ENCODE measurements around the gene AKAP12. TPM values are rescaled to one million over a fixed set of nuclear protein-coding genes. Genes with fewer than 3 reads are reported as not detected.

Gene AKAP12
- total RNA-seq, 1 donor from 2014 or later = 0.51 TPM

GRCh38 chr6:151276112-151276740, 36.5 kb downstream of the AKAP12 start:
- intact Hi-C loops (cut with micrococcal nuclease) = no loop called here

DNA sequence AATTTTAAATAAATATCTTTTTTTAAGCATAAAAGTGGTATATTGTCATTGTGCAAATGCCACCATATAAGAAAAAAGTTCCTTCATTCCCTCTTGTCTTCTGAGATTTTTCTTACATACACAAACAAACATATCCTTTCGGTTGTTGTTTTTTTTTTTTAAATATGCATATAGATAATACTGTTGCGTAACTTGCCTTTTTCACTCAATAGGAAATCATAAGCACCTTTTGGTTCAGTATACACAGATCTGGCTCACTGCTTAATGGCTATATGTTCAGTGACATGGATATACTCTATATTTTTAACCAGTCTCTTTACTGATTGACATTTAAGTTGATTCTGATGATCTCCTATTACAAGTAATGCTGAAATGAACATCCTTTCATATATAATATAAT, 40.1 kb downstream of the AKAP12 start:
- intact Hi-C loops (cut with micrococcal nuclease) = no loop called here

GRCh38 chr6:151280859-151281258, 41.1 kb downstream of the AKAP12 start:
- intact Hi-C loops (cut with micrococcal nuclease) = no loop called here

DNA sequence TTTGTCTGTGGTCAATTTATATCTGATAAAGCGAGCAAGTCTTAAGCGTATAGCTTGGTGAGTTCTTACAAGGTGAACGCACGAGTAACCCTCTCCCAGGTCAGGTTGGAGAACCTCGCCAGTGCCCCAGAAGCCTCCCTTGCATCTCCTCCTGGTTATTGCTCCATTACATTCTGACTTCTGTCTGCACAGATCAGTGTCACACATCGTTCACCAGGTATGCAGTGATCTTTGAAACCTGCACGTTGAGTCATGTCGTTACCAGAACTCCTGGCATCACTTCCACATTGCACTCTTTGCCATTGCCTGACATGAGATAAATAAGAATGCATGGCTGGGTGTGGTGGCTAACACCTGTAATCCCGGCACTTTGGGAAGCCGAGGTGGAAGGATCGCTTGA, 44.2 kb downstream of the AKAP12 start:
- intact Hi-C loops (cut with micrococcal nuclease) = no loop called here

GRCh38 chr6:151284548-151285017, 44.8 kb downstream of the AKAP12 start:
- intact Hi-C loops (cut with micrococcal nuclease) = no loop called here

- intact Hi-C loops (cut with micrococcal nuclease) = no loop called here
These were observed 45.4 kb downstream of the AKAP12 start for GRCh38 chr6:151285122-151285521.

DNA sequence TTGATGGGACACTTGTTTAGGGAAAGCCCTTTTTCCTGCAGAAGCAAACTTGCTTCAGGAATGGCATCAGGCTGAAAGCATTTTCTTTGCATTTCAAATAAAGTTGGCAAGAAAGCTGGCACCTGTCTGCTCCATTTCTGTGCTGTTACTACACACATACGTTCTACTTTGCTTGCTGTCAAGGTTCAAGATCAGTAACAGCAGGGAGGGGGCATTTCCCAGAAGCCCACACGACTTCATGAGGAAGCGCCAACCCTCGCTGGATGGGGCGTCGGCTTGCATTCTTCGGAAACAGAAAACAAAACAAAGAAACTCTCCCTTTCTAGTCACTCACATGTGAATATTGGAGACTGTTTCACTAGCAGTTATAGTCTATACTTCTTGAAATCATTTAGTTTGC, 46.4 kb downstream of the AKAP12 start:
- intact Hi-C loops (cut with micrococcal nuclease) = no loop called here

GRCh38 chr6:151288712-151289398, 49.1 kb downstream of the AKAP12 start:
- intact Hi-C loops (cut with micrococcal nuclease) = no loop called here

DNA sequence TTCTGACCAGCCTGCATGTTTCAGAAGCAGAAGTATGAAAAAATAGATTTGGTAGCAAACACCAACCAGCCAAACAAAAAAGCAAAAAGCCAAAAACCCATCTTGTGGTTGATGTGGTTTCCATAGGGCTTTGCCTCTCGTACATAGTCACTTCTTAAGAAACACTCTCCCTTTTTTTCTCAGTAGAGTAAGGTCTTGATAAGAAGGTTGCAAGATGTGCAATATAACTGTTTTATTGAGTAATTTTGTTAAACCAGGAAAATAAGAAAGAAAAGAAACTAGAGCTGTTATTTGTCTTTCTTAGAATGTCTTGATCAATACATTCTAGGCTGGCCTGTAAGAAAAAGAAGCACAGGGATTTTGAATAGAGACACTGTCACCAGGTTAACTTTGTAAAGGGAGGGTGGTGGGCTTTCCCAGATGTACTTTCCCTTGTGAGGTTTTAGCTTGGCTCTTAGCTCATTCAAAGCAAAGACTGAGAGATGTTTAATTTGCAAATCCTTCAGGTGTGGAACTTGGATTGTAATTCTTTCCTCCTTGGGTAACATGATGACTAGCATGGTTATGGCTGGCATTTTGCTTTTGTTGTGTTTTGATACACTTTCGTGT, 49.7 kb downstream of the AKAP12 start:
- intact Hi-C loops (cut with micrococcal nuclease) = no loop called here

DNA sequence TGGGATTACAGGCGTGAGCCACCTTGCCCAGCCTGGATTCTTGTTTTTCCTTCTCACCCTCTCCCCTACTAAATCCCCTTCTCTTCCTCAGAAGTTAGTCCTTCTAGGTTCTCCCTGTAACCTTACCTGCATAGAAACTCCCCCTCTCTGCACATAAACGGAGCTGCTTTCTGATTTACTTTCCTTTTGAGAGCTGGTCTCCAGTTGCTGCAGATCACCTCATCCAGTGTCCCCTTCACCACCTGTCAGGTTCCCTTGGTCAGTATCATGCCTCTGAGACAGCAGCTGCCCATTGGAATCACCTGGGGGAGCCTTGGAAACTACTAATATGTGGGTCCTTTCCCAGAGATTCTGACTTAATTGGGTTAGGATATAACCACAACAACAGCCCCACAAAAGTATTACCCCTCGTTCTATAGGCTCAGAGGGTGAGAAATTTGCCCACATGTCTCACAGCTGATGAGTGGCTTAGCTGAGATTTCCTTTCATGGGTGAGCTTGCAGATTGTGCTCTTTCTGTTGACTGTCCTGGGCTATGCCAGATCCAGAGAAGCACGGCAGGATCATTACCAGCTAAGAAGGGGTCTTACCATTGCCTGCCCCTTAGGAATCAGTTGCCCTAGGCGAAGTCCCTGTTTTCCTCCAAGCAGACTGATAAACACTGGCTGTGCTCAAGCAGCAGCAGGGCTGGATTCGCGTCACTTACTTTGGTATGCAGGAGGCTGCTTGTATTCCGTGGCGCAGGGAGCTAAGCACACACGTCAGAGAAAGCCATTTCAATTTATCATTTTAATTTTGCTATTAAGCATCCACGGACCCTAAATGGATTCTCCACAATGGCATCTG, 51.3 kb downstream of the AKAP12 start:
- intact Hi-C loops (cut with micrococcal nuclease) = no loop called here

DNA sequence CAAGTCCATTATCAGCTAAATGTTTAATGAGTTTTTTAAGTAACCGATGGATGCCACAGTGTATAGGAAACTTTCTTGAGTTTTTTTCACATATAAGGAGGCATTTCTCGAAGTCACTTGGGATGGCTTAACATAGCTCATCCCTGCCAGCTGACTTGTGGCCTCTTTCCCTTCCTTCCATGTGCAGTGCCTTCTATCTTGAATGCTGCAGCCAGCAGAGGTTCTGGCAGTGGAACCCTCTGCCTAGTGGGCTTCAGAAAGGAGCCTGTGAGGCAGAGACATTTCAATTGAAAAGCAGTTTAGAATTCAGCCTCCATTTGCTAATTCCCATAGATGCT, 51.9 kb downstream of the AKAP12 start:
- intact Hi-C loops (cut with micrococcal nuclease) = no loop called here

- intact Hi-C loops (cut with micrococcal nuclease) = no loop called here
These were observed 53.4 kb downstream of the AKAP12 start for GRCh38 chr6:151292974-151293687.

GRCh38 chr6:151293688-151294016, 53.9 kb downstream of the AKAP12 start:
- intact Hi-C loops (cut with micrococcal nuclease) = no loop called here

DNA sequence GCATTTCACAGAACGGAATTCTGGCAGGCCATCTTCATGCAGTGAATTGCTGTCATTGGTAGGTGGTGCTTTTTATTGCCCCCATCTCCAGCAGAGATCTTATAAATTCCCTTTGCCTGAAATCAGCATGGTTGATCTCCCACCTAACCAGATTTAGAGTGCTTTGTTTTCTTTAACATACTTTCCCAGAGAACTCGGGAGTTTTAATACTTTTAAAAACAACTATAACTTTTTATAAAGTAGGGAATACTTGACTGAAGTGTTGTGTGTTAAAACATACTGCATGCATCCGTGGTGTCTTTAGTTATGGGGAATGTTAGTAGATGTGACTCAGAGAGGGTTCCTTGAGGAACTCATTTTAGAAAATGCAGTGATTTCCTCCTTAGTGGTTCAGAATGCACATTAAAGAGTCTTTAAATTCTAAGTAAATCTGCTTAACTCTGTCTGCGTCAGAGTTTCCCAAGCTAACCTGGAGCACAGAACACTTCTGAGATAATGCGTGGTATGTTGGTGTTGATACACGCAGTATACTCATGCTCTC, 54.9 kb downstream of the AKAP12 start:
- intact Hi-C loops (cut with micrococcal nuclease) = no loop called here

- intact Hi-C loops (cut with micrococcal nuclease) = no loop called here
These were observed 58.1 kb downstream of the AKAP12 start for GRCh38 chr6:151297886-151298285.

DNA sequence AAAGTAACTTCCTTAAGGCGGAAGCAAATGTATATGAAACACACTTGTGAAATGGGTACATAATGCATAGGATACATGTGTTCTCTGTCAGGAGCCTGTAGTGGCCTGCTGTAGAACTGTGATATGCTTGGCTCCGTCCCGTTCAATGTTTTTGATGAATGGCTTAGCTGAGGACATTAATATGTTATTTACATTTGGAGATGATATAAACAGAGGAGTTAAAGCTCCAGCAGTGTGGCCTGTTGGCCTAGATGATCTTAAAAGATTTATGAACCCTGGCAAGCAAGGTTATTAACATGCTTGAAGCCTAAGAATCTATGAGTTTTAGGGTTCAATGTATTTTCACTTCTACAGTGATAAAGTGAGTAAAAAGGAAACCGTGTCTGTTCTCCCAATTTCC, 59.2 kb downstream of the AKAP12 start:
- intact Hi-C loops (cut with micrococcal nuclease) = no loop called here

- intact Hi-C loops (cut with micrococcal nuclease) = no loop called here
These were observed 60.7 kb downstream of the AKAP12 start for GRCh38 chr6:151300267-151300991.

DNA sequence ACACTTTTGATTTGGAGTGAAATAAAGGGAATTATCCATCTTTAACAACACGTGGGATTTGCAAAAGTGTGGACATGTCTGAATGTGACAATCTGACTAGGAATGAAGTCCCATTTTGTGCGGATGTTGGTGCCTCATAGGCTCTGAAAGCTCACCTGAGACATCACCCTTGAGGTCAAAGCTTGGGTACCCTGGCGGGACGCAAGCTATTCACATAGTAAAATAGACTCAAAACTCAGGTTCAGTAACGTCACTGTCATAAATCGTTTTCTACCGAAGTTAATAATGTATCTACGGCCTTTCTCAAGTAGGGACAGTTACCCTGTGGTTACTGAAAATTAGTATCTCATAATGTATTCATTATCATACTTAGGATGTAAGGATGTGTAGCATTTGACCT, 61.8 kb downstream of the AKAP12 start:
- intact Hi-C loops (cut with micrococcal nuclease) = no loop called here

GRCh38 chr6:151303231-151303630, 63.5 kb downstream of the AKAP12 start:
- intact Hi-C loops (cut with micrococcal nuclease) = no loop called here

DNA sequence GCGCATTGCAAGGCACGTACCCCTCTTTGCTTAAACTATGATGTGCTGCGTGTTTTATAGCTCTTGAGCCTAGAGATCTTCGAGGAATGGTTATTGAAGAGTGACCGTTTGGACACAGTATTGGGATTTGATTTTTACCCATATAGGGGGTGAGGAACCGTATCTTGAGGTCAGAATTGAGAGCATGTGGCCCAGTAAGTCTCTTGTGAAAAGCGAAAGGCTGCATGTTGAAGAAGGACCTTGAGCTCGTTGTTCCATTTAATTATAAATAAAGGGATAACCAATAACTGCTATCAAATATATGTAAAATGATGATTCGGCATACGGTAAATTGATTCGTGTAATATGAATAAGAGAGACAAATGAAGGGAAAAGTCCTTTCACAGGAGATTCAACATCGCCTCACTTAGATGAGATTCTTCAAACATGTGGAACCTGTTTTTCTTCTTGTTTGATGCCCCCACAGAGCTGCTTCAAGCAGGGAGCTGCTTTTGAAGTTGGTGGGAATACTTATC, 66.6 kb downstream of the AKAP12 start:
- intact Hi-C loops (cut with micrococcal nuclease) = no loop called here

Data from T-helper 1 cell treated with Interleukin-12 subunit alpha and Interleukin-12 subunit beta and Interleukin-4 antibody, amounts not matched to agents 30 ng/mL and 1 ng/mL, for 36 hours (primary cell).